ENCODE measurements around the gene SF3B4.

DNA sequence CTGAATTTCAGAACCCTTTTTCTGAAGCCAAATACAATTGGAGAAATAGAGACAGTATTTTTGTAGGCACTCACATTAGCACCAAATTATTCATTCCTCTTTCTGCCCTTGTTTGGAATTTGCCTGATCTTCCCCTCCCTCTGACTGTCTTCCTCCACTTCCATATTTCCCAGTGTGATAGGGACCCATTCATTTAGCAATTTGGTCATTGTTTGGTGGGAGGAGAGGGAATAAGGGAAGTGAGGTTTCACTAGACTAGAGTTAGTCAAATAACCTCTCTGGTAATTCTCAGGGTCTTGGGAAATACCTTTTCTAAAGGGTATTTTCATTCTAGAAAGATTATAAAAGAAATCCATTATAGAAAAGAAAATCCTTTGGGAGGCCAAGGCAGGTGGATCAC, 40.0 kb upstream of the SF3B4 start:
- TF ChIP-seq RAD21 (IDR thresholded peaks at IDR 0.05; ENCODE audit: low read depth) (no peak), EGR1 (IDR thresholded peaks at IDR 0.05) (no peak), EP300 (IDR thresholded peaks at IDR 0.05; ENCODE audit: borderline replicate concordance) (no peak), TCF12 (IDR thresholded peaks at IDR 0.05; ENCODE audit: low read depth) (no peak)
- TF ChIP-seq, protein P1, sequence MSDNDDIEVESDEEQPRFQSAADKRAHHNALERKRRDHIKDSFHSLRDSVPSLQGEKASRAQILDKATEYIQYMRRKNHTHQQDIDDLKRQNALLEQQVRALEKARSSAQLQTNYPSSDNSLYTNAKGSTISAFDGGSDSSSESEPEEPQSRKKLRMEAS (IDR thresholded peaks at IDR 0.05) = no peak
- TF ChIP-seq, protein P2, sequence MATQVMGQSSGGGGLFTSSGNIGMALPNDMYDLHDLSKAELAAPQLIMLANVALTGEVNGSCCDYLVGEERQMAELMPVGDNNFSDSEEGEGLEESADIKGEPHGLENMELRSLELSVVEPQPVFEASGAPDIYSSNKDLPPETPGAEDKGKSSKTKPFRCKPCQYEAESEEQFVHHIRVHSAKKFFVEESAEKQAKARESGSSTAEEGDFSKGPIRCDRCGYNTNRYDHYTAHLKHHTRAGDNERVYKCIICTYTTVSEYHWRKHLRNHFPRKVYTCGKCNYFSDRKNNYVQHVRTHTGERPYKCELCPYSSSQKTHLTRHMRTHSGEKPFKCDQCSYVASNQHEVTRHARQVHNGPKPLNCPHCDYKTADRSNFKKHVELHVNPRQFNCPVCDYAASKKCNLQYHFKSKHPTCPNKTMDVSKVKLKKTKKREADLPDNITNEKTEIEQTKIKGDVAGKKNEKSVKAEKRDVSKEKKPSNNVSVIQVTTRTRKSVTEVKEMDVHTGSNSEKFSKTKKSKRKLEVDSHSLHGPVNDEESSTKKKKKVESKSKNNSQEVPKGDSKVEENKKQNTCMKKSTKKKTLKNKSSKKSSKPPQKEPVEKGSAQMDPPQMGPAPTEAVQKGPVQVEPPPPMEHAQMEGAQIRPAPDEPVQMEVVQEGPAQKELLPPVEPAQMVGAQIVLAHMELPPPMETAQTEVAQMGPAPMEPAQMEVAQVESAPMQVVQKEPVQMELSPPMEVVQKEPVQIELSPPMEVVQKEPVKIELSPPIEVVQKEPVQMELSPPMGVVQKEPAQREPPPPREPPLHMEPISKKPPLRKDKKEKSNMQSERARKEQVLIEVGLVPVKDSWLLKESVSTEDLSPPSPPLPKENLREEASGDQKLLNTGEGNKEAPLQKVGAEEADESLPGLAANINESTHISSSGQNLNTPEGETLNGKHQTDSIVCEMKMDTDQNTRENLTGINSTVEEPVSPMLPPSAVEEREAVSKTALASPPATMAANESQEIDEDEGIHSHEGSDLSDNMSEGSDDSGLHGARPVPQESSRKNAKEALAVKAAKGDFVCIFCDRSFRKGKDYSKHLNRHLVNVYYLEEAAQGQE (IDR thresholded peaks at IDR 0.05; ENCODE audit: low read depth) = no peak

All from Ishikawa (cell line).